ENCODE measurements around the gene ZAR1L.
"Not testable (repeated sequence)": the region's sequence is repeated elsewhere in the genome, so short reads cannot be mapped to it uniquely, and the experiment has no call there.

The ZAR1L gene, protein sequence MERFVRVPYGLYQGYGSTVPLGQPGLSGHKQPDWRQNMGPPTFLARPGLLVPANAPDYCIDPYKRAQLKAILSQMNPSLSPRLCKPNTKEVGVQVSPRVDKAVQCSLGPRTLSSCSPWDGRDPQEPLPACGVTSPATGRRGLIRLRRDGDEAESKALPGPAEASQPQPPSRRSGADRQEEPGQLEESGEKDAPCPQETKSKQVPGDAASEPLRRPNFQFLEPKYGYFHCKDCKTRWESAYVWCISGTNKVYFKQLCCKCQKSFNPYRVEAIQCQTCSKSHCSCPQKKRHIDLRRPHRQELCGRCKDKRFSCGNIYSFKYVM

DNA sequence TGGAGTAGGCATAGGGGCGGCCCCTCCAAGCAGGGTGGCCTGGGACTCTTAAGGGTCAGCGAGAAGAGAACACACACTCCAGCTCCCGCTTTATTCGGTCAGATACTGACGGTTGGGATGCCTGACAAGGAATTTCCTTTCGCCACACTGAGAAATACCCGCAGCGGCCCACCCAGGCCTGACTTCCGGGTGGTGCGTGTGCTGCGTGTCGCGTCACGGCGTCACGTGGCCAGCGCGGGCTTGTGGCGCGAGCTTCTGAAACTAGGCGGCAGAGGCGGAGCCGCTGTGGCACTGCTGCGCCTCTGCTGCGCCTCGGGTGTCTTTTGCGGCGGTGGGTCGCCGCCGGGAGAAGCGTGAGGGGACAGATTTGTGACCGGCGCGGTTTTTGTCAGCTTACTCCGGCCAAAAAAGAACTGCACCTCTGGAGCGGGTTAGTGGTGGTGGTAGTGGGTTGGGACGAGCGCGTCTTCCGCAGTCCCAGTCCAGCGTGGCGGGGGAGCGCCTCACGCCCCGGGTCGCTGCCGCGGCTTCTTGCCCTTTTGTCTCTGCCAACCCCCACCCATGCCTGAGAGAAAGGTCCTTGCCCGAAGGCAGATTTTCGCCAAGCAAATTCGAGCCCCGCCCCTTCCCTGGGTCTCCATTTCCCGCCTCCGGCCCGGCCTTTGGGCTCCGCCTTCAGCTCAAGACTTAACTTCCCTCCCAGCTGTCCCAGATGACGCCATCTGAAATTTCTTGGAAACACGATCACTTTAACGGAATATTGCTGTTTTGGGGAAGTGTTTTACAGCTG lies at the start of gene ZAR1L, which contains the start of gene BRCA2:
Gene ZAR1L, minus strand, starts transcription at position 126 of the 790 bp plus-strand sequence. CDS start 3,438 bp downstream, outside the sequence.
Gene BRCA2, plus strand, starts transcription at position 271 of the 790 bp plus-strand sequence. CDS start 953 bp downstream, outside the sequence.
- DNase-seq (ENCODE audit: low read depth), result peak; percentile 91

DNA sequence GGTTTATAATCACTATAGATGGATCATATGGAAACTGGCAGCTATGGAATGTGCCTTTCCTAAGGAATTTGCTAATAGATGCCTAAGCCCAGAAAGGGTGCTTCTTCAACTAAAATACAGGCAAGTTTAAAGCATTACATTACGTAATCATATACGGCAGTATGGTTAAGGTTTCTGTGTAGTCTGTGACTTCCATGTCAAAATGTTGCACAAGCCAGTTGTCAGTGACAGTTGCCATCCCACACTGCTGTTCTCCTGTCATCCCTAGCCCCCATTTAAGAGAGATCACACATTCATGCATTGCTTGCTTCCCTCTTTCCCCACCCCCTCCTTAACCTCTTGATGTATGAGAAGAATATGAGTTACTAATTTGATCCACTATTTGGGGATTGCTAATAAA lies 47.4 kb upstream of the ZAR1L start:
- no peak for DNase-seq (ENCODE audit: low read depth)

DNA sequence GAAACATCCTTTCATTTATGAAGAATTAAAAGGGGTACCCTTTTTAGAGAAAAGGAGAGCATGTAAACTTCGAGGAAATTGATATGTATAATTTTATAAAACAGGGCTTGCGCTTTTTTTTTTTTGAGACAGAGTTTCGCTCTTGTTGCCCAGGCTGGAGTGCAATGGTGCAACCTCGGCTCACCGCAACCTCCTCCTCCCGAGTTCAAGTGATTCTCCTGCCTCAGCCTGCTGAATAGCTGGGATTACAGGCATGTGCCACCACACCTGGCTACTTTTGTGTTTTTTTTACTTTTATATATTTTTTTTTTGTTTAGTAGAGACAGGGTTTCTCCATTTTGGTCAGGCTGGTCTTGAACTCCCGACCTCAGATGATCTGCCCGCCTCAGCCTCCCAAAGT lies 40.8 kb upstream of the ZAR1L start:
- DNase-seq (ENCODE audit: low read depth), result not testable (repeated sequence)

DNA sequence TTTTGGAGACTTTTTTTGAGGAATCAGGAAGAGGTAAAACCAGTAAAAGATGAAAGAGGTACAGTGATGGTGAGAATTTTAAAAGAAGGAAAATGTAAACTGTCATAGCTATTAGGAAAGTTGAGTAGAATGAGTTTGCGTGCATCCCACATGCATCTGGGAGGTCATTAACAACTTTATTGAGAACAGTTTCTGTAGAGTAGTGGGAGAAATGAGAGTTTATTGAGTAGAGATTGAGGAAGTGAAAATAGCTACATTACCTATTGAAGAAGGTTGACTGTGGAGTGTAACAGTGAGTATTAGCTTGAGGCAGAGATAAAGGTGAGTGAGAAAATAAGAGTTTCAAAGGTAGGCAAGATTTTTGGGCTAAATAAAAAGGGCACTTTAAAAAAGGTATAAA lies 38.9 kb upstream of the ZAR1L start:
- DNase-seq (ENCODE audit: low read depth), result no peak

DNA sequence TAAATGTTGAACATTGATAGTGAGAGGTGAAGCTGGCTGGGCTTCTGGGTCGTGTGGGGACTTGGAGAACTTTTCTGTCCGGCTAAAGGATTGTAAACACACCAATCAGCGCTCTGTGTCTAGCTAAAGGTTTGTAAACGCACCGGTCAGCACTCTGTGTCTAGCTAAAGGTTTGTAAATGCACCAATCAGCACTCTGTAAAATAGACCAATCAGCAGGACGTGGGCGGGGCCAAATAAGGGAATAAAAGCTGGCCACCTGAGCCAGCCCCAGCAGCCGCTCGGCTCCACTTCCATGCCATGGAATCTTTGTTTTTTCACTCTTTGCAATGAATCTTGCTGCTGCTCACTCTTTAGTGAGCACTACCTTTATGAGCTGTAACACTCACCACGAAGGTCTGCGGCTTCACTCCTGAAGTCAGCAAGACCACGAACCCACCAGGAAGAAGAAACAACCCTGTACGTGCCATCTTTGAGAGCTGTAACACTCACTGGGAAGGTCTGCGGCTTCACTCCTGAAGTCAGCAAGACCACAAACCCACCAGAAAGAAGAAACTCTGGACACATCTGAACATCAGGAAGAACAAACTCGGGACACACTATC lies 35.8 kb upstream of the ZAR1L start:
- not testable (repeated sequence) for DNase-seq (ENCODE audit: low read depth)

DNA sequence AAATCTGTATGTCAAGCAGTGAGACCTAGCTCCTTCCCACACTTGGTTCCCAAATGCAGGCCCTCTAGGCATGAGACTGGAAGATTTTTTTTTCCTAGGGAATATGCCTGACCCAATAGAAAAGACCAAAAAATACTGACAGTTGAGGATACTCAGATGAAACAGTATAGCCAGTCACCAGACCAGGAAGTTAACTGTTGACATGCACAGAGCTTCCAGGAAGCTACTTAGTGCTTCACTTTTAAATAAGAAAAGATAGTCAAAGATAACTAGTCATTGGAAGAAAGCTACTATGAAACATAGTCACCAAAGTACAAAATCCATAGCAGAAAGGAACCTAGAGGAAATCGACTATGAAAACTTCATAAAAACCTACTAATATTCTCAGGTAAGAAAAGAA lies 32.5 kb upstream of the ZAR1L start:
- no peak for DNase-seq (ENCODE audit: low read depth)

DNA sequence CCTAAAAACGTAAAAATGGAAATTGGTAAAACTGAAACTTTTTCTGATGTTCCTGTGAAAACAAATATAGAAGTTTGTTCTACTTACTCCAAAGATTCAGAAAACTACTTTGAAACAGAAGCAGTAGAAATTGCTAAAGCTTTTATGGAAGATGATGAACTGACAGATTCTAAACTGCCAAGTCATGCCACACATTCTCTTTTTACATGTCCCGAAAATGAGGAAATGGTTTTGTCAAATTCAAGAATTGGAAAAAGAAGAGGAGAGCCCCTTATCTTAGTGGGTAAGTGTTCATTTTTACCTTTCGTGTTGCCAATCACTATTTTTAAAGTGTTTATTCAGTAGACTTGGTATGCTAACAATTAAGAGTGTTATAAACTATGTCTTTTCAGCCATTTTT lies 25.8 kb upstream of the ZAR1L start:
- DNase-seq (ENCODE audit: low read depth), result no peak

DNA sequence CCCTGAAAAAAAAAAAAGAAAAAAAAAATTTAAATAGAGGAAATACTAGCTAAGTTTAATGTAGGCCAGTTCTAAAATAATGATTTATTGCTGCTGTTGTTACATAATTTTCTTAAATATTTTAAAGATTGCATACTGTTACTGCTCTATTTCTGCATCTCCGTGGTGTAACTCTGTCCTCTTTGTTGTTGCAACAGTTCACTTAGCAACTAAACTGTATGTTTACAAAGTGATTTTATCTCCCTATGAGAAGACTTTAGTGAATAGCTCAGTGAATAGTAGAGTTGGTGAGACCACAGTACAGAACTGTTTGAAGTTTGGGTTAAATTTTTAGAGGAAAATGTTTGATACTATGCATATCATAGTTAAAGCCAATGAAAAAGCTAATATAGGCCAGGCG lies 19.5 kb upstream of the ZAR1L start:
- DNase-seq (ENCODE audit: low read depth), result peak; percentile 50

DNA sequence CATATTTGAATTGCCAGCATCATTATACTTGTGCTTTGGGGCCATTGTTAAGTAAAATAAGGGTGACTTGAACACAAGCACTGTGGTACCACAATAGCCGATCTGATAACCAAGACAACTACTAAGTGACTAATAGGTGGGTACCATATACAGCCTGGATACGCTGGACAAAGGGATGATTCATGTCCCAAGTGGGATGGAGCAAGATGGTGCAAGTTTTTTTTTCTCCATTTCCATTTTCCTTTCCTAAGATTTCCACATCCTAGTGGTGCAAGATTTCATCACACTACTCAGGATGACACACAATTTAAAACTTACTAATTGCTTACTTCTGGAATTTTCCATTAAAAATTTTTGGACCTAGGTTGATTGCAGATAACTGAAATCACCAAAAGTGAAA lies 15.3 kb upstream of the ZAR1L start:
- peak; percentile 79 for DNase-seq (ENCODE audit: low read depth)

DNA sequence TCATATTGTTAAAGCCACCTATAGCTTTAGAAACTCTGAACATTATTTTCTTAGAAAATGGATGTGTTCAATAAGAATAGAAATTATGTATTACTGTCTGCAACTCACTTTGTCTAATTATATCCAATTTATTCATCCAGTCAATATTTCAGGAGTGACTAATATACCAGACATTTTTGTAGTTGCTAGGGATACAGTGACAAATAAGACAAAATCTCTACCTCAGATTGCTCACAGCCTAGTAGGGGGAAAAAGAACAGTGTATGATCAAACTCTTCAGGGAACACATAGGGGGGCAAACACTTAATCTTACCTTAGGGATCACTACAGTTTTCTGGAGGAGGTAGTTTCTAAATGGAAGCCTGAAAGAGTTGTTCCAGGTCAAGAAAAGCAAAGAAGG lies 8.7 kb upstream of the ZAR1L start:
- DNase-seq (ENCODE audit: low read depth), result peak; percentile 79

DNA sequence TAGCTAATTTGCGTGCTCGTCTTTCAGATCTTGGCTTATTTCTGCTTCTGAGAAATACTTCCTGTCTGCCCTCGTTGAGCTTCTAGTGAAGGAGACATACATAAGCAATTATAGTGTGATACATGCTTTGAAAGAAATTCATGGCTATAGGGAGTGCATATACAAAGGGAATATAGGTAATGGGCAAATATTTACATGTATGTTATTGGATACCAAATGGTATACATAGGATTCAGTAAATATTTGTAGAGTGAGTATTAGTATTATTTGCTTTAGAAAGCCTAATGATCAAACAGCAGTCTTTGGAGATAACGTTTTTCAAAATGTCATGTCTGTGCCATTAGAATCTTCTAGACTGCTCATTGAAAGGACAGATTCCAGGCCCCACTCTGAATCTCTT lies 5.4 kb upstream of the ZAR1L start:
- no peak for DNase-seq (ENCODE audit: low read depth)

DNA sequence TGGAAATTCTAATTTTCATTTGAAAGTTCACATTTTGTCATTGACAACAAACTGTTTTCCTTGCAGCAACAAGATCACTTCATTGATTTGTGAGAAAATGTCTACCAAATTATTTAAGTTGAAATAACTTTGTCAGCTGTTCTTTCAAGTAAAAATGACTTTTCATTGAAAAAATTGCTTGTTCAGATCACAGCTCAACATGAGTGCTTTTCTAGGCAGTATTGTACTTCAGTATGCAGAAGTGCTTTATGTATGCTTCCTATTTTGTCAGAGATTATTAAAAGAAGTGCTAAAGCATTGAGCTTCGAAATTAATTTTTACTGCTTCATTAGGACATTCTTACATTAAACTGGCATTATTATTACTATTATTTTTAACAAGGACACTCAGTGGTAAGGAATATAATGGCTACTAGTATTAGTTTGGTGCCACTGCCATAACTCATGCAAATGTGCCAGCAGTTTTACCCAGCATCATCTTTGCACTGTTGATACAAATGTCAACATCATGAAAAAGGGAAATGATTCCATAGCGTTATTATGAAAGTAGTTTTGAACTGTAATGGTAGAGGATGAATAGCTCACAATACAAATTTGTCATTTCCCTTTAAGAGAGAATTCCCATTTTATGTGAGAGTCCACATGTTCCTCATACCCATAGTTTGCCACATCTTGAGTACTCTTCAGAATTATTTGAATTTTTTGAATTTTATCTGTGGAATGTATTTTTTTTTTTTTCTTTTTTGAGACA lies 2.7 kb upstream of the ZAR1L start:
- DNase-seq (ENCODE audit: low read depth), result peak; percentile 39

DNA sequence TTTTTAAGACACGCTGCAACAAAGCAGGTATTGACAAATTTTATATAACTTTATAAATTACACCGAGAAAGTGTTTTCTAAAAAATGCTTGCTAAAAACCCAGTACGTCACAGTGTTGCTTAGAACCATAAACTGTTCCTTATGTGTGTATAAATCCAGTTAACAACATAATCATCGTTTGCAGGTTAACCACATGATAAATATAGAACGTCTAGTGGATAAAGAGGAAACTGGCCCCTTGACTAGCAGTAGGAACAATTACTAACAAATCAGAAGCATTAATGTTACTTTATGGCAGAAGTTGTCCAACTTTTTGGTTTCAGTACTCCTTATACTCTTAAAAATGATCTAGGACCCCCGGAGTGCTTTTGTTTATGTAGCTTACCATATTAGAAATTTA lies 1.3 kb upstream of the ZAR1L start:
- peak; percentile 16 for DNase-seq (ENCODE audit: low read depth)

DNA sequence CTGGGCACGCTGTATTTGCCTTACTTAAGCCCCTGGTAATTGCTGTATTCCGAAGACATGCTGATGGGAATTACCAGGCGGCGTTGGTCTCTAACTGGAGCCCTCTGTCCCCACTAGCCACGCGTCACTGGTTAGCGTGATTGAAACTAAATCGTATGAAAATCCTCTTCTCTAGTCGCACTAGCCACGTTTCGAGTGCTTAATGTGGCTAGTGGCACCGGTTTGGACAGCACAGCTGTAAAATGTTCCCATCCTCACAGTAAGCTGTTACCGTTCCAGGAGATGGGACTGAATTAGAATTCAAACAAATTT lies 821 bp upstream of the ZAR1L start:
- no peak for DNase-seq (ENCODE audit: low read depth)

DNA sequence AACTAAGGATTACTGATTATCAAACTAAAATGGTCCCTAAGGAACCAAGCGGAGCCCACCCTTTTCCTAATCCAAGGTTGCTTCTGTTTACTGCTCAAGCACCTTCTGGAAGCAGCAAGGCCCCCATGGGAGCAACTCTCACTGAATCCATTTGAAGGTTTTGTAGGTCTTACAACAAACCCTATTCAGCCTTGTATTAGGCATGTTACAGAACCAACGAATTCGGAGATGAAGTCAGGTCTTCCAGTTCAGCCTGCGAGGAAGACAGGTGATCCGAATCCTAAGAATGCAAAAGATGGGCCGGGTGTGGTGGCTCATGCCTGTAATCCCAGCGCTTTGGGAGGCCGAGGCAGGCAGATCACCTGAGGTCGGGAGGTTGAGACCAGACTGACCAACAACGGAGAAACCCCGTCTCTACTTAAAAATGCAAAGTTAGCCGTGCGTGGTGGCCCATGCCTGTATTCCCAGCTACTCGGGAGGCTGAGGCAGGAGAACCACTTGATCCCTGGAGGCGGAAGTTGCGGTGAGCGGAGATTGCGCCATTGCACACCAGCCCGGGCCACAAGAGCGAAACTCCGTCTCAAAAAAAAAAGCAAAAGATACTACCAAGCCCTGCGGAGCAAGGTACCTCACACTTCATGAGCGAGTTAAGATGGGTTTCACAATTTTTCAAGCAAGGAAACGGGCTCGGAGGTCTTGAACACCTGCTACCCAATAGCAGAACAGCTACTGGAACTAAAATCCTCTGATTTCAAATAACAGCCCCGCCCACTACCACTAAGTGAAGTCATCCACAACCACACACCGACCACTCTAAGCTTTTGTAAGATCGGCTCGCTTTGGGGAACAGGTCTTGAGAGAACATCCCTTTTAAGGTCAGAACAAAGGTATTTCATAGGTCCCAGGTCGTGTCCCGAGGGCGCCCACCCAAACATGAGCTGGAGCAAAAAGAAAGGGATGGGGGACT lies 609 bp downstream of the ZAR1L start:
- DNase-seq (ENCODE audit: low read depth), result peak; percentile 44

DNA sequence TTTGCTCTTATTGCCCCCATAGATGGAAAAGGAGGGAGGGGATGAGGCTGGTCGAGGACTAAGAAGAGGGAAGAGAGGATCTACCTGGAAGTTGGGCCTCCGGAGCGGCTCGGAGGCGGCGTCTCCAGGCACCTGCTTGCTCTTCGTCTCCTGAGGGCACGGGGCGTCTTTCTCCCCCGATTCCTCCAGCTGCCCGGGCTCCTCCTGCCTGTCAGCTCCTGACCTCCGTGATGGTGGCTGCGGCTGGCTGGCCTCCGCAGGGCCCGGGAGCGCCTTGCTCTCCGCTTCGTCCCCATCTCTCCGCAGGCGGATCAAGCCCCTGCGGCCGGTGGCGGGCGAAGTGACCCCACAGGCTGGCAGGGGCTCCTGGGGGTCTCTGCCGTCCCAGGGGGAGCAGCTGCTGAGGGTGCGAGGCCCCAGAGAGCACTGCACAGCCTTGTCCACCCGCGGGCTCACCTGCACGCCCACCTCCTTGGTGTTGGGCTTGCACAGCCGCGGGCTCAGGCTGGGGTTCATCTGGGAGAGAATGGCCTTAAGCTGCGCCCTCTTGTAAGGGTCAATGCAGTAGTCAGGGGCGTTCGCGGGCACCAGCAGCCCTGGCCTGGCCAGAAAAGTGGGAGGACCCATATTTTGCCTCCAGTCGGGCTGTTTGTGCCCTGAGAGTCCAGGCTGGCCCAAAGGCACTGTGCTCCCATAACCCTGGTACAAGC lies 3.8 kb downstream of the ZAR1L start:
- DNase-seq (ENCODE audit: low read depth), result no peak

DNA sequence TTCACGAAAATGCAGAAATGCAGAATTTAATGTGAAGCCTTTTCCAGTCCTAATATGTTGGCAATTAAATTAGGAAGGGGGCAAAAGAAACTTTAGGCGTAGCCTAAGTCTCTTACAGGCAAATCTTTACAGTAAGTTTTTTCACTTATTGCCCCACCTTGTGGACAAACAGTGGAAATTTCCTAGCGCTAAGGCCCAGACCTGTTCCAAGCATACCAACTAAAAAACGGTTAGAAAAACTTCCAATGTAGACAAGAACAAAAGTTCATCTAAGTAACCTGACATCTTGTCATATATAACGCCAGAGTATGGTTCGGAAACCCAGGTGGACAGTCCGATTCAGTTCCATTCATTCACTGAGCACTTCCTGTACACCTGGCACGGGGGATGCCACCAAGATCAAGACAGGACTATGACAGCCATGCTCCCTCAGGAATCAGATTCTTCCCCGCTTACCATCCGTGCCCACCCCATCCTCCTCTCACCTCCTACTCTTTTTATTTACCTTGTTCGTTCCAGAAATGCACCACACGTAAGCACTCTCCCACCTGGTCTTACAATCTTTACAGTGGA lies 4.9 kb downstream of the ZAR1L start:
- DNase-seq (ENCODE audit: low read depth), result peak; percentile 70

DNA sequence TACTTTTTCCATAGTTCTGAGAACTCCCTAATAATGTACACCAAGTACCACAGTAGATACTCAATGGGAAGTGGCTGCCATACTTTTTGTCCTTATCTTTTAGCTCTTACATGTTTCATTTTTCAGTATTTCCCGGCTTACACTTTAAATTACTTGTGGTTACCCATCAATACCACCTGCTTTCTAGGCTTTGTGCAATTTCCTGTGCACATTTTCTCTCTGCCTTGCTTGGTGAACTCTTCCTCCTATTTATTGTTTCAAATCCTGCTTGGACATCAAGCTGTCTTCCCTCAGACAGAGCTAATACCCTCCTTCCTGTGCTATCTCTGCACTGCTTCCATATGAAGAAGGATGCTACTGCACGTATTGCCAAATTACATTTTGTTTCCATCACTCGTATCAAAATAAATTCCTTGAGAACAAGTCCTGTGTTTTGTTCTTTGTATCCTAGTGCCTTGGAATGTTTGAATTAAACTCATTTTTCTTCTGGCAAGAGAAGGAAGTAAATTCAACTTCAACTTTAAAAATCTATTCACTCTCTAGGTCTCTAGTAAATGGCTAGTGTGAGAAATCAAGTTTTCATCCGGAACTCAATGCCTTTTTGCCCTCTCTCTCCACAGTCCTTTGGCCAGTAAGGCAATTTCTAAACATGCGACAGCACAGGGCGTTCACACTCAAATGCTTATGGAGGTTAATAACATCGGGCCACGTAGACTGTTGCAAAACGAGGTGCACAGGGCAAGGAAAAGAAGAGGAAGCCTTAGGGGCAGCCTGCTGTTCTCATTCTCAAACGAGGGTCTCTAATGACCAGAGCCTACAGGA lies 5.6 kb downstream of the ZAR1L start:
- no peak for DNase-seq (ENCODE audit: low read depth)

DNA sequence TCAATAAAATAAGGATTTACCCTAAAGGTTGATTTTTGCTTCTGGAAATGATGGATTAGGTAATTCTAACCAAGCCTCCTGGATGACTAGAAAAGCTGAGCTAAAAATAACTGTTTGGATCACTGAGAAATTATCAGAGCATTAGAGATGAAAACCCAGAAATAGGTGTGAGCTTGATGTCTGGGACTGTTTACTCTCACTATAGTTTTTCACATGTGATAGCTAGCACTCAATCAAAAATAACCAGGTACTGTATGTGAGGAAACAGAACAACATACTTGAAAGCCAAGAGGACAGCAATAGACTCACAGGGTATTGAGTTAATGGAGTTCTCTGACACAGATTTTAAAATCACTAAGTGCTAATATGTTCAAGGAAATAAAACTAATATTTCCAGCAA lies 9.5 kb downstream of the ZAR1L start:
- no peak for DNase-seq (ENCODE audit: low read depth)
